NCI-H1092 treated with DMSO at 0.1 percent for 48 hours (cell line): Measurements from ENCODE around the gene XRRA1.
"Not testable (repeated sequence)": the region's sequence is repeated elsewhere in the genome, so short reads cannot be mapped to it uniquely, and the experiment has no call there.

Experiments
- DNase-seq: peaks from one replicate; lab custom pipeline; 2025; lab: John Stamatoyannopoulos, UW

XRRA1 gene, protein sequence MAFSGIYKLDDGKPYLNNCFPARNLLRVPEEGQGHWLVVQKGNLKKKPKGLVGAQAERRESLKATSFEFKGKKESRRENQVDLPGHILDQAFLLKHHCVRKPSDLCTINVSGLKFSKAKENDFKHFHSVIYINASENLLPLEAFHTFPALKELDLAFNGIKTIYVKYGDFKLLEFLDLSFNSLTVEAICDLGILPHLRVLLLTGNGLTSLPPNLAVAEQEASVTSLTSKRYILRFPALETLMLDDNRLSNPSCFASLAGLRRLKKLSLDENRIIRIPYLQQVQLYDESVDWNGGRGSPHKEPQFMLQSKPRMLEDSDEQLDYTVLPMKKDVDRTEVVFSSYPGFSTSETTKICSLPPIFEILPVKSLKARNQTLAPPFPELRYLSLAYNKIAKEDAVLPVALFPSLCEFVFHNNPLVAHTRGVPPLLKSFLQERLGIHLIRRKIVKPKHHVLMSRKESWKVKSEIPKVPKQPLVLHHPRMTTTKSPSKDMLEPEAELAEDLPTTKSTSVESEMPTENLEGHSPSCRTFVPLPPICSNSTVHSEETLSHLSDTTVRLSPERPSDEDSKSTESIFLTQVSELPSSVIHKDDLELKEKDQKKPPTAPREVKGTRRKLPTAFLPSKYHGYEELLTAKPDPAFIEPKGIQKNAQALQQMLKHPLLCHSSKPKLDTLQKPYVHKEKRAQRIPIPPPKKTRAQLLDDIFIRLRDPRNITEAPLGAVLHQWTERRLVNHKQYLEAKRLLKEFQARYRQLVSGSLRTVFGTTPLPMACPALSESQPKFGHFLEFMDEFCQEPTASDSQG

DNA sequence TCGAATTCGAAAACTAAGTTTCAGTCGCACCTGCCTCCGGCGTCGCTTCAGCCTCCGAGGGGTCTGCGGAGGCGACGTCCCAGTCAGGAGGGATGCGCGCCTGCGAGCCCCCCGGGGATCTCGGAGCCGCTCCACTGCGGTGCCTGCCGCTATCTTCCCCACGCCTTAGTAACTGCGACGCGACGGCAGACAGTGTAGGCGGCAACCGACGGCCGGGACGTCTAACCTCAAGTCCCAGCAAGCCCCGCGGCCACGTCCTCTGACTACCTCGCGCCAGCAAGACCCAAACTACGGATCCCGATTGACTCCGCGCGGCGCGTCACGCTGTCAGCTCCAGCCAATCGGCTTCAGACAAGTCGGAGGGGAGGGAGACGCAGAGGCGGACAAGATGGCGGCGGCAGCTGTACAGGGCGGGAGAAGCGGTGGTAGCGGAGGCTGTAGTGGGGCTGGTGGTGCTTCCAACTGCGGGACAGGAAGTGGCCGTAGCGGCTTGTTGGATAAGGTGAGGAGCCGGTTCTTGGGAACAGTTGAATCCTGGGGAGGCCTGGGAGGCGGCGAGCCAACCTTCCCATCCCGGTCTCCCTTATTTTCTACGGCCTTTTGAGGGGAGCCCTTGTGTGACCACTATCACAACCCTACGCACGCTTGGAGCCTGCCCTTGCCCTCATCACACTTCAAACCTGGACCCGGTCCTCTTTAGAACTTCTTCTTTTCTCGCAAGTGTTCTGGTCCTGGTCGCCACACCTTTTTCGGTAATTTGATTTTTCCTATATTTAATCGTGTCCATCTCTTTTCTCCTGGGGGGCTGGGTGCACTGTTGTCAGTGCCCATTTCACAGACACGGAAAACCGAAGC is at the start of gene XRRA1, which contains the start of gene SPCS2:
Gene XRRA1, minus strand, starts transcription at position 194 of the 855 bp plus-strand sequence. CDS start 8,213 bp downstream, outside the sequence.
Gene SPCS2, plus strand, starts transcription at position 369 of the 855 bp plus-strand sequence. Its CDS starts 20 bp downstream, at position 389.
- peak; percentile 99 for DNase-seq

DNA sequence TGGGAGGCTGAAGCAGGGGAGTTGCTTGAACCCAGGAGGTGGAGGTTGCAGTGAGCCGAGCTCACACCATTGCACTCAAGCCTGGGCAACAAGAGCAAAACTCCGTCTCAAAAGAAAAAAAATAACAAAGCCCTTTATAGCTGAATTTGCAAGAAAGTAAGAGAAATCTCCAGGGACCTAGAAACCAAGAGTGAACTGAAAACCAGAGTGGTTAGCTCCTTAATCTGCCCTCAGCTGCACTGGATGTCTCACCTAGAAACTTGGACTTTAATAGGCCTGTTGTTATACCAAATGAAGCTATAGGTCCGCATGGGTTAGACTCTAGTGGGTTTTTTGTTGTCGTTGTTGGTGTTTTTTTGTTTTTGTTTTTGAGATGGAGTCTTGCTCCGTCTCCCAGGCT is 44.0 kb upstream of the XRRA1 start:
- DNase-seq, result no peak

DNA sequence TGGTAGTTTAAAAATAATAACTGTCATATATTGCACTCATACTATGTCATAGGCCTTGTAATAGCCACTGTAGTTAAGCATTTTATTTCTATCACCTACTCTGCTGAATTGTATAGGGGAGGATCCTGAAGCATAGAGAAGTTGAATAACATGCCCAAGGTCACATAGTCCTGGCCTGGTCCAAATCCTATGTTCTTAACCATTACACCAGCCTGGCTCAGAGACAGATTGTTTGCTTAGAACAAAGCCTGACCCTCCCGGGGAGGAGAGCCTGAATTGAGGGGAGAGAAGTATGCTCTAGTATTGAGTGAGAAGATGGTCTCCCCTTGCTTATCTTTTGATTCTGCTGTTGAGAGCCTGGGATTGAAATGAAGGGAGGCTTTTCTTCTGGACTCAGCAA is 42.0 kb upstream of the XRRA1 start:
- no peak for DNase-seq

DNA sequence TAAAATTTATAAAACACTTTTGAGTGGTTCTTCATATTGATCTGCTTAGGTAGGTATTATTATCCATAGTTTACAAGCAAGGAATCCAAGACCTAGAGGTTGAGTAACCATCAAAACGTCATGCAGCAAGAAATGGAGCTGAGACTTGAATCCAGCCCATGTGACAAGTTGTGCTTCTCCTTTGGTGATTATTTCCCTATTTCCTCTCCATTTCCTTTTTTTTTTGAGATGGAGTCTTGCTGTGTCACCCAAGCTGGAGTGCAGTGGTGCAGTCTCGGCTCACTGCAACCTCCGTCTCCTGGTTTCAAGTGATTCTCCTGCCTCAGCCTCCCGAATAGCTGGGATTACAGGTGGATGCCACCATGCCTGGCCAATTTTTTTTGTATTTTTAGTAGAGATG is 41.3 kb upstream of the XRRA1 start:
- not testable (repeated sequence) for DNase-seq

DNA sequence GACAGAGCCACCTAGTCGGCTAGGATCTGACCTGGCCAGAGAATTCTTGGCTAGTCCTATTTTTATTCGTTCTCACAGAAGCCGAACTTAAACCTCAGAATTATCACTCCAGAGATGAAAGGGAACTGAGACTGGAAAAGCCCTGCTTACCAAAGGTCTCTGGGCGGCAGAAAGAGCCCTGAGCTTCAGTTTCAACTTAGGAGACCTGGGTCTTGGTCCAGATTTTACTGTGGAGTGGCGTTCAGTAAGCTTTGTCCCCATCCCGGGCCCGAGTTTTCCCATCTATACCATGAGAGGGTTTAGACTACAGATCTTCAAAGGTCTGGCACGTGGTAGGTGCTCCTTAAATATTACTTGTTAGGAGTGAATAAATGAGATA is 40.4 kb upstream of the XRRA1 start:
- no peak for DNase-seq

DNA sequence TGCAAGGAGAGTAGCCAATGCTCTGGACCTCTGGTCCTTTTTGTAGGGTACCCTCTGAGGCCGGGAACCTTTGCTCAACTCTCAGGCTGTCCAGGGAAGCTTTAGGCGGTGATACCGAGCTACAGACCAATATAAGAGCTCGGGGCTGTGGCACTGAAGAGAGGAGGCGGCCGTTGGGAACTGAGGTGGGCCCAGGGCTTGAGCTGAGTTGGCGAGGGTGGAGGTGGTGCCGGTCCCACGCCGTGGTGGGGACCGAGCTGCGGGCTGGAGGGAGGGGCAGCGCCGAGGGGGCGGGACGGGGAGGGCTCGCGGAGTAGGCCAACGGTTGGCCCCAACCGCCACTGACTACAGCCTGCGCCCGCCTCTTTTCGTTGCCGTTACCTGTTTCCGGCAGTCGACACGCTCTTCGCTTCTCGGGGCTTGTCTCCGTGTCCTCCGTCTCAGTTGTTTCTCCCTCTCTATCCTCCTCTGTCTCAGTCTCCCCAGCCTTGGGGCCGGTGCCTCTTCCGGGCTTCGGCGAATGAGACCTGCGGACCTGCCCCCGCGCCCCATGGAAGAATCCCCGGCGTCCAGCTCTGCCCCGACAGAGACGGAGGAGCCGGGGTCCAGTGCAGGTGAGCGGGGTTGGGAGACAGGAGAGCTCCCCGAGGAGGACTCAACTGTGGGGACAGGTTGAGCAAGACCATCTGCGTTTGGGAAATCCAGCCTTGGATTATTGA is 39.8 kb upstream of the XRRA1 start, which contains the start of gene NEU3:
Gene NEU3, plus strand, starts transcription at position 393 of the 719 bp plus-strand sequence. Its CDS starts 128 bp downstream, at position 521.
- DNase-seq, result peak; percentile 97

DNA sequence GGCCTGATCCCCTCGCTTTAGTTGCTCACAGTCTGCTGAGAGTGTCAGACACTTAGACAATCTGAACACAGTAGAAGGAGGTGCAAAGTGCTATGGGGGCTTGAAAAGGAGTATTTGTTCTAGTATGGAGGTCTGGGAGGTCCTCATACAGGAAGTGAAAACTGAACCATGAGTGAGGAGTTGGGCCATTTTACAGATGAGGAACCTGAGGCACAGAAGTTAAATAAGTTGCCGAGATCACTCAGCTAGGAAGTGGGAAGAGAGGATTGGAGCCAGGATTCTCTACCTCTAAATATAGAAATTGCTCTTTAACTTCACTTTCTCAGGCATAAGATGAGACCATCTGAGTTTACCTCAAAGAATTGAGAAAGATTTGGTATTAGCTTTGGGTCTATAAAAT is 35.8 kb upstream of the XRRA1 start:
- DNase-seq, result no peak

DNA sequence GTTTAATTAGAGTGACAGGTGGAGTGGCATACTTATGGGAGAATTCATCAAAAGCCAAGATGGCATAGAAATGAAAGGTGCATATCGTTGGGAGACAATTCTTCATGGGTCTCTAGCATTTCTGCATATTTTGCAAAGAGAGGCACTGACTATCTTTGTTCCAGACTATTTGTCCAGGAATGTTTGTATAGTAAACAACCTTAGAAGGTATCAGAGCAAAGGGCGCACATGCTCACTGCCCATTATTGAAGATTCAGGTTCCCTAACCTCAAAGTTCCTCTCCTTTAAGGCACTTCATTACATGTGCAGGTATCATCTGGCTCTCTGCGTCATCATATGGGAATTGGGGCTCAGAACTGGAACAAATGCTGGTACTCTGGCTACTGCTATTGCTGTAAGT is 35.2 kb upstream of the XRRA1 start:
- no peak for DNase-seq

DNA sequence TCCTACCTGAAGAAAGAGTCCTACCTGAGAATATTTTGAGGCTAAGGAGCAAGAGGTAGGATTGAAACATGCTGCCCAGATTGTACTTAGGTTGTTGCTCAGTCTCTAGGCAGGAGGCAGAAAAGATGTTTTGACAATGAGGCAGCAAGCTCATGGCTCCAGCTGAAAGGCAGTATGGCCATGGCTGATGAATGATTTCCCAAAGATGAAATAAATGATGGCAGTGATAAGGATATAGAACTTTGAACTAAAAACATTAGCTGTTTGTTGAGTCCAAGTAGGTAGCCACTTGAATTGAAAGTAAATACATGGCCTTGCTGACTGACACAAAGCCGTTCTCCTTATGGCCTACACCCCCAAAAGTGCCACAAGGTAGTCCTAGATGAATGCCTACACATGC is 33.0 kb upstream of the XRRA1 start:
- DNase-seq, result no peak

DNA sequence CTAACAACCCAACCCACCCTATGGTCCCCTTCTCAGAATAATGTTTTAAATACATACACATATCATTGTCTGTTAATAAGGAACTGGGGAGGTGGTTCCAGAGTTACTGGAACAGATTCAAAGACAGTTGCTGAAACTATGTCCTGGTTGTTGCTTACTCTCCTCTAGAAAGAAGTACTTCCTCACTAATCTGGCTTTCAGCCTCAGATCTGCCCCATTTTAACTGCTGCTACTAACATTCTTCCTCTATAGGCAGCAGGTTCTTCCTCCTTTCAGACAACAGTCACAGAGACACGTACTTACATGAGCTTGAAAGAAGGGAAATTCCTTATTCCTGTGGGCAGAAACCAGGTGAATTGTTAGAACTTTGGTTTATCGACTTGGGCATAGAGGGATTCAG is 31.7 kb upstream of the XRRA1 start:
- DNase-seq, result no peak

DNA sequence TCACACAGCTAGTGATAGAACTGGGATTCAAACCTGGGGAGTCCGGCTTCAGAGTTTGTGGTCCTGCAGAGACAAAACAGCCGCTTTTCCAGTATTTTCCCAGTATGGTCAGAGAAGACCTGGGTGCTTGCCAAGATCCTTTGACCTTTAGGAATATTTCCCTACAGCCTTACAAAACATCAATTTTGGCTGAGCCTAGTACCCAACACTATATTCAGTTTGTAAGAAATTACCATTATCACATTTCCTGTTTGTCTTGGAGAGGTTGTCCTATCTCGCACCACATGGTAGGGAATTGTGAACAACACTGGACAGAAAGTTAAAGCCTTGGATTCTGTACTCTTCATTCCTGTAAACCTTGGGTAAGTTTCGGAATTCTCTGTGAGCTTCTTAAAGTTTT is 29.1 kb upstream of the XRRA1 start:
- DNase-seq, result no peak

DNA sequence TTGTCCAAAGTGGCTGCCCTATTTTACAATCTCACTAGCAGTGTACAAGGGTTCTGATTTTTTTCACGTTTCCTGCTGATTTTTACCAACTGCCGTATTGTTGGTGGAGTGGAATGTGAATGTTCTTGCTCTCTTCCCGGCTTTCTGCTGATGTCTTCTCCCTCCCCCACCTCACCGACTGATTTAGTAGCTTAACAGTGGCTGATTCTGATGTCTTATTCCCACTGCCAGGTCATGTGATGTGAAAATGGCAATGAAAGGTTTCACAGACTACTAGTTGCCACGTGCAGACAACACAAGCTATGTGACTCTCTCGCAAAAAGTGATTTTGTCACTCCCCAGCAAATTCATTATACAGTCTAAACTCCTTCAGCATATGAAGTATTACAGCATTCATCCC is 22.5 kb upstream of the XRRA1 start:
- DNase-seq, result no peak

DNA sequence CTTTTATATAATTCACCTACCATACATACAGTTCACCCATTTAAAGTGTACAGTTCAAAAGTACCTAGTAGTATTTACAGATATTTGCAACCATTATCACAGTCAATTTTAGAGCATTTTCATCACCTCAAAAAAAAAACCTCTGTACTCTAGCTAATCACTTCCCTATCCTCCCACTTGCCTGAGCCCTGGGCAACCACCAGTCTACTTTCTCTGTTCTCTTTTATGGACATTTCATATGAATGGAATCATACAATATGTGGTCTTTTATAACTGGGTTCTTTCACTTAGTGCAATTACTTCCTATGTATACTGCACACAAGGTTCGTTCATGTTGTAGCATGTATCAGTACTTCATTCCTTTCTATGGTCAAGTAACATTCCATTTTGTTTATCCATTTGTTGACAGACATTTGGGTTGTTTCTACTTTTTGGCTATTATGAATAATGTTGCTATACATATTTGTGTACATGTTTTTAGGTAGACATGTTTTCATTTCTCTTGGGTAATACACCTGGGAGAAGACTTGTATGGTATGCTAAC is 22.0 kb upstream of the XRRA1 start:
- DNase-seq, result no peak

DNA sequence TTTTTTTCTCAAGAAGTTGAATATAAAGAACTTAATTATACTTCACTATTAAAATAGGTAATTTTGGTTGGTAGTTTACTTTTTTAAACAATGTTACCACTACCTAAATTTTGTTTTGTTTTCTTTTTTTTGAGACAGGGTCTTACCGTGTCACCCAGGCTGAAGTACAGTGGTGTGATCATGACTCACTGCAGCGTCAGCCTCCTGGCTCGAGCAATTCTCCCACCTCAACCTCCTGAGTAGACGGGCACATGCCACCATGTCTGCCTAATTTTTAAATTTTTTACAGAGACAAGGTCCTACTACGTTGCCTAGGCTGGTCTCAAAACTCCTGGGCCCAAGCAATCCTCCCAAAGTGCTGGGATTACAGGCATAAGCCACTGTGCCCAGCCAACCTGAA is 17.8 kb upstream of the XRRA1 start:
- DNase-seq, result no peak

DNA sequence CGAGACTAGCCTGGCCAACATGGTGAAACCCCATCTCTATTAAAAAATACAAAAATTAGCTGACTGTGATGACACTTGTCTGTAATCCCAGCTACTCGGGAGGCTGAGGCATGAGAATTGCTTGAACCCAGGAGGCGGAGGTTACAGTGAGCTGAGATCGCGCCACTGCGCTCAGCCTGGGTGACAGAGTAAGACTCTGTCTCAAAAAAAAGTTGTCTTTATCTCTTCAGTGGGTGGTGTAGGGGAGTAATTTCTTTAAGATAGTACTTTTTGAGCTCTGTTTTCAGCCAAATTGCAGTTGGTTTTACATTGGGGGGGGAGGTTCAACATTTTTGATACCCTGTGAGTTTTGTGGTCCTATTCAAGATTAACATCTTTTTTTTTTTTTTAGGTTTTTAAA is 11.2 kb upstream of the XRRA1 start:
- DNase-seq, result not testable (repeated sequence)

DNA sequence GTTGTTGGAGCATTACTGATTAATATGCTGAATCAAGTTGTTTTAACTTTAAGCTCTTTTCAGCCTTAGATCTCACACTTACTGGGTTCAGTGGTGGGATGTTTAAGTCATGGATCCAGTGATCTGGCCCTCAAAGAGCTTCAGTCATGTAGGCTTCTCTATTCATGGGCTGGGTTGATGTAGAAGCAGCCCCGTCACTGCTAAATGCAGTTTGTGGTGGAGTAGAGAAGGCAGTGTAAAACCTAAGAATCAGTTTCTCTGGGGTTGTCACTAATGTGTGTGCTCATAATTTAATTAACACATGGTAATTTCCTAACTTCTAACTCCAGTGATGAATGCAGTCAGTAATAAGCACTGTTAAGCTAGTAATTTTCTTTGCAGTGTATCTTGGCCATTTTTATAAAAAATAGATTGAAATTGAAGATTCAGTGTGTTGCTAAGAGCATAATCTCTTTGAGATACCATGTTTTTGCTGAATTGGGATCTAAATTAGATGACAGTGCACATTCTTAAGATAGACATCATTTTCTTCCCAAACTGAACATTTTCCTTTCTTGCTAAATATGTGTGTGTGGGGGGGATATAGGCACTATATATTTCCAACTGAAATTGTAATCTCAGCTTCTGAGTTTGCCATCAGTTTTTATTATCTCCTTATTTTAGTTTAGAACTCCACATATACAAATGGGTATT is 9.2 kb upstream of the XRRA1 start:
- no peak for DNase-seq

DNA sequence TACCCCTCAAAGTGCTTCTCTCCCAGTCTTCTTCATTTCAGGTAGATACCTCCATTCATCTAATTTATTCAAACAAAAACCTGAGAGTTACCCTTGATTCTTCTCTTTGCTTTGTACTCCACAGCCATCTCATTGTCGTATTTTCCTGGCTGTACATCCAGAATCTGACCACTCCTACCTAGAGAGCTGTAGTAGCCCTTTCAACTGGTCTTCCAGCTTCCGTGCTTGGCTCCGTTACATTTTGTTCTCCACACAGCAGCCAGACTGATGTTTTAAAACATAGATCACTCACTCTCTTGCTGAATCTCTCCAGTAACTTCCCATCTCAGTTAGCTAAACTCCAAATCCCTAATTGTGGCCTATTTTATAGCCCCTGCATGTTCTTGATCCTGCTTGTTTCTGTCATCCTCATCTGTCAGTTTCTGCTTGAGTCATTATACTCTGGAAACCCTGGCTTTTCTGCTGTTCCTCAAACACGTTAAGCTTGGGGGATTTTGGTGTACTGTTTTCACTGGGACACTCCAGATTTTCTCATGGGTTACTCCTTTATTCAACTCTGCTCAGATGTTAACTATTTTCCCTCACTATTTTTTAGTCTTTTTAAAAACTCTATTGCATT is 7.6 kb upstream of the XRRA1 start:
- no peak for DNase-seq

DNA sequence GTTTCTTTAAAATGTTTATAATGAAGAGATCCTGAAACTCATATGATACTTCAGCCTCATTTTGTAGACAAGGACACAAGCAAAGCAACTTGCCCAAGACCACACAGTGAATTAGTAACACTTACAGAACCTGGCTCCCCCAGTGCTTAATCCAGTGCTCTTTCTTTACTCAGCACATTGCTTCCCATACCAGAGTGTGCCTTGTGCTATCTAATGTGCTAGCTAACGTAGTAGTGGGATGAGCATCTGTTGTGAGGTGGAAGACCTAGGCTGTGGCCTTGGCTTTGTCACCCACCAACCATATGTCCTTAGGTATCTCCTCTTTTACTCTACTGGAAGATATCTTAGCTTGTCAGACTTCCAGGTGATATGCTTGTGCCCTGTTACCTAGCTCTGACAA is 5.3 kb upstream of the XRRA1 start:
- no peak for DNase-seq

DNA sequence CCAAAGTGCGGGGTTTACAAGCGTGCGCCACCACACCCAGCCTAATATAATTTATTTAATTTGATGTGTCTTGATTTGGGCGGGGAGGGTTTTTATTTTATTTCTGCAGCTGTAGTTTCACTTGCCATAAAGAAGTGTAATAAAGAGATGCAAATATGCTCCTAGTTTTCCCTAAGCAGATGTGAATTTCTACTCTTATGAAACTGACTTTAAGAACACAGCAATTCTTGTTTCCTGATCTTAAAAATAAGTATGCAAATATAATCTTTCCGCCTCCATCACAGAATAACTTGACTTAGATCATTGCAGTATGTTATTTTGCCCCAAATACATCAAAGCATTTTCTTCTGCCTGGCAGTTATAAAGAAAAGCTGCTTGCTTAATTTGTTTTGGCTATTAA is 4.6 kb upstream of the XRRA1 start:
- no peak for DNase-seq

DNA sequence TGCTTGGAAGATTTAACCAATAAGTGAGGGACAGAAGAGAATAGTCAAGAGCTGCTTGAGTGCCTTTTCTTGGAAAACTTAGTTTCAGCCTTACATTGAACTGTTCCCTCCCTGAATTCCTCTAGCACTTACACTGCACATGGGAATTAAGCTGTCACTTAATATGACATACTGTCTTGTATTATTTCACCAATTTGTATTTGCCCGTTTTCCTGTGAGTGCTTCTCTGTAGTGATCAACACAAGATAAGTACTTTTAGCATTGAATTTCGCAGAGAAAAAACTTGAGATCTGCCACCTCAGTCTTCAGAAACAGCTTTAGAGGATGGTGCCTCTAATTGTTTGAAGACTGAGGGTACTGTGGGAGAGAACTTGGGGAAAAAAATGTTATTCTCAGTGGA is 3.9 kb upstream of the XRRA1 start:
- DNase-seq, result no peak
